T47D (cell line): Measurements from ENCODE around the gene HASPIN.
"Not testable (repeated sequence)": the region's sequence is repeated elsewhere in the genome, so short reads cannot be mapped to it uniquely, and the experiment has no call there.

Experiments used
- DNase-seq, 2 experiments: peaks; one replicate each; pipeline versions ENCODE4 v3.0.0 to v3.0.0-alpha.2; 2011 to 2012; ENCODE audit warnings: low read depth in 1 of 2, low spot score in 1 of 2
- JUND ChIP-seq: IDR thresholded peaks from 2 replicates; pipeline ENCODE4 v1.6.1; 2012; ENCODE audit warnings: low read depth
- in situ Hi-C: cut with HindIII; loops from 2 replicates; pipeline ENCODE4 v1.10.0; 2016; ENCODE audit warnings: low sequenced_read_pairs, low pct_unique_long_range_greater_than_20kb

Gene HASPIN

DNA sequence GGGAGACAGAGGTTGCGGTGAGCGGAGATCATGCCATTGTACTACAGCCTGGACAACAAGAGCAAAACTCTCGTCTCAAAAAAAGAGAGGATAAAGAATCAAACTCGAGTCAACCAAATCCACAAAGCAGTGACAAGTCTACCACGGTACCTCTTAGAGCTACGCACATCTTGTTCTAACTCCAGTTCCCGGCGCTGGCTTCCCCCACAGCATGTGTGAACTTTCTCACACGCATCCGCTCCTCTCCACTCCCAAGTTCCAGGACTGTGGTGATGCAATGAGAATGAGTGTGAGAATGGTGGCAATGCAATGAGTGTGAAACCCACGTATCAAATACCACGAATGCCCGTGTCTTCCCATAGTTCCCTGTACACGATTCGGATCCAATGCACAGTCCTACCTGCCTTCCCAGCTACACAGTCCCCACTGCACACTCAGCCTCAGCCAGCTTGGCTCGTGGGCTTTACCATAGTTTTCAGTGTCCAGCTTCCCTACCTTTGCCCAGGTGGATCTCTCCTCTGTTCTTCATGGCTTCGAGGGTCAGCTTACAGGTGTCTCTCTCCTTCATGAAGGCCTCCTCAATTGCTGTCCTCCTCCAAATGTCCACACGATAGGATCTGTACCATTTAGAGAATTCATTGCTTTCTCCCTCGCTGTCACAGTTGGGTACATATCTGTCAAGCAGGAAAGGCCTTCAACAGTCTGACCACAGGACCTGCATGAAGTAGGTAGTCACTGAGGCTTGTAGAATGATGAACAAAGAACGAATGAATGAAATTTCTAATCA lies 18.6 kb upstream of the HASPIN start:
- in situ Hi-C loops = no loop called here
- no peak for DNase-seq
- TF ChIP-seq JUND = no peak

DNA sequence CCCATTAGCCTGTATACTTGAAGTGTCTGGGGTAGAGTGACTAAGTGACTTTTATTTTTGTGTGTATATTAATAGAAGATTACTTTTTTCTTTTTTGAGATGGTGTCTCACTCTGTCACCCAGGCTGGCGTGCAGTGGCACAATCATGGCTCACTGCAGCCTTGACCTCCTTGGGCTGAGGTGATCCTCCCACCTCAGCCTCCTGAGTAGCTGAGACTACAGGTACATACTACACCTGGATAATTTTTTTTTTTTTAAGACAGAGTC lies 18.1 kb upstream of the HASPIN start:
- in situ Hi-C loops, DNase-seq: not testable (repeated sequence)

DNA sequence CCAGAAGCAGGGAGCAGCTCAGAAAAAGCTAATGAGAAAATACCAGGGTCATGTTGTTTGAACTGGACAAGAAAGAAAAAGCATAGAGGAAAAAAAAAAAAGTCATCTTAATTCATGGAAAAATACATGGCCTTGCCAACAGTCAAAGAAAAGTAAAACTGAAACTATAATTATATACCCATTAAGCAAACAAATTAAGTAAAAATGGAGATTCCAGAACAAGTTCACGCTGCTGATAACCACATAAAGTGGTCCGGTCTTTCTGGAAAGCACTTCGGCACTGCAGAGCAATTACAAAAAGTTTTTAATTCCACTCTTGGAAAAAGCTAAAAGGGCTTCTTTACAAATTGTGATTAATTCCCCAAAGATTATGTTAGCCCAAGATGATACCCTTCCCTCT lies 15.3 kb upstream of the HASPIN start:
- in situ Hi-C loops = no loop called here
- DNase-seq = no peak
- TF ChIP-seq JUND = no peak

DNA sequence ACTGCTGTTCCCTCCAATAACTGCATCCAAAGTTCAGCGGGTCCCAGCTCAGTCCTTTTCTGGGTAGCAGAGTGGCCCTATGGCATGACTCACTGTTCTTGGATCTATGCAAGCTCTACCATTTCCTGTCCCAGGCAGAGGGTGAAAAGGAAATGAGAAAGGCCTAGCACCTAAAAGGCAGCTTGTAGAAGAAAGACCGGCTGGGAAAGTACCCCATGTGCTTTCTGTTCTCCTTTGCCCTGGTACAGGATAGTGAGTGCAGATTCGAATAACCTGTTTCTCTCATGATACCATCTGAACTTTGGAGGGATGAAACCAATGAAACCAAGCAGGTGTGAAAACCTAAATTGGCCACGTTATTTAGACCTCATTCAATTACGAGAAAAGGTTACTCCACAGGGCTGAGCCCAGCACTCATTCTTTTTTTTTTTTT lies 12.7 kb upstream of the HASPIN start:
- no peak for TF ChIP-seq JUND
- no peak for DNase-seq
- in situ Hi-C loops = no loop called here

DNA sequence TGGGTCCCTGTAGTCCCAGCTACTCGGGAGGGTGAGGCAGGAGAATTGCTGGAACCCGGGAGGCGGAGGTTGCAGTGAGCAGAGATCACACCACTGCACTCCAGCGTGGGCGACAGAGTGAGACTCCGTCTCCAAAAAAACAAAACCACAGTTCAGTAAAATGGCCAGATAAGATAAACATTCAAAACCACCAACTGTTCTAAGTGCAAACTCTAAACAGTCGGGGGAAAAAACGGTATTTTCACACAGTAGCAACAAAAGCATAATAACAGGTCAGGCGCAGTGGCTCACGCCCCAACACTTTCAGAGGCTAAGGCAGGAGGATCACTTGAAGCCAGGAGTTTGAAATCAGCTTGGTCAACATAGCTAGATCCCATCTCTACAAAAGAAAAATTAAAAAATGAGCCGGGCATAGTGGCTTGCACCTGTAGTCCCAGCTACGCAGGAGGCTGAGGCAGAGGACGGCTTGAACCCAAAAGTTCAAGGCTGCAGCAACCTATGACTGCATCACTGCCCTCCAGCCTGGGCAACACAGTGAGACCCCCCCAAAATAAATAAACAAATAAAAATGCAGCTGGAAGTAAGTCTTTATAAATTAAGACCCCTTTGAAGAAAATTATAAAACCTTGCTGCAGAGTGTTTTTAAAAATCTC lies 10.8 kb upstream of the HASPIN start:
- DNase-seq = no peak
- in situ Hi-C loops = no loop called here
- TF ChIP-seq JUND = no peak

DNA sequence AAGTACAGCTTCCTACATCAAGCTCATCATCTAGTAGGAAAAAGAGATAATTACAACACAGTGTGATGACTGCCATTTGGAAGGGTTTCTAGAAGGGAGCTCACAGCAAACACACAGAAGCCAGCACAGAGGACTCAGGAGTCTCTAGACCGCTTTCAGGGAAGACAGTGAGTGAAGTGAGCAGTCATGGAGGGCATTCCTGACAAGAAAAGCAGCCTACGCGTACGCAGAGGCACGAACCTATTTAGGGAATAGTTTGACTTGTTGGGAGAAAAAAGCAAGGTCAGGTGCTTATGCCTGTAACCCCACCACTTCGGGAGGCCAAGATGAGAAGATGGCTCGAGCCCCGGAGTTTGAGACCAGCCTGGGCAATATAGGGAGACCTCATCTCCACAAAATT lies 8.4 kb upstream of the HASPIN start:
- TF ChIP-seq JUND = no peak
- DNase-seq = no peak
- in situ Hi-C loops = no loop called here

DNA sequence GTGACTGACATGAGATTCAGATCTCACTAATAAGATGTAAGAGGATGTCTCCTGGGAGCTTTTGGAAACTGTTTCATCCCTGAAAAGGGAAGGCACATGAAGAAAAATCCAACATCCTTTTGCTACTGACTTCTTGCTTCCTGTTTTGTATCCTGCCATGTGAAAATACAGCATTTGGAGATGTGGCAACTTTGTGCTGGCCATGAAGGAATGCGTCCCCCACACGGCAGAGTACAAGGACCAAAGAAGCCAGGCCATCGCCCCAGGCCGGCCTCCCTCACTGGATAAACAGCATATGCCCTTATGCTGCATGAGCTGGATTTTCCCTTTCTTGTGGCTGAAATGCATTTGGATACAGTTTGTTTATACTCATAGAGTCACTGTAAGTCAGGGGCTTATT lies 5.5 kb upstream of the HASPIN start:
- TF ChIP-seq JUND = no peak
- DNase-seq = no peak
- in situ Hi-C loops = no loop called here

DNA sequence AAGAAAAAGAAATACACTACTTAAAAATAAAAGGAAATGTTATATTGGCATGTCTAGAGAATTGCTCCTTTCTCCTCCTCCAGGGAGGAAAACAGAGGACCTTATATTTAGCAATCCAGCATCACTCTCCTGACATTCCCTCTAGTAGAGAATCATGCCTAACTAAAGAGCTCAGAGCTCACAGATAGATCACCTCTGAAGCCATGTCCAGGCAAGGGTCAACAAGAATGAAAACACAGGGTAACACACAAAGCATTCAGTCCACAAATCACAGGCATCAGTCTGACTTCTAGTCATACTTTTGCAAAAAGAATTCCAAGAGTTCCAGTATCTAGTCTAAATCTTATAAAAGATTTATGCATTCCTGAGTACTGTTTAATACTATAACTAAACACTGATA lies 4.4 kb upstream of the HASPIN start:
- in situ Hi-C loops = no loop called here
- TF ChIP-seq JUND = no peak
- DNase-seq = no peak

DNA sequence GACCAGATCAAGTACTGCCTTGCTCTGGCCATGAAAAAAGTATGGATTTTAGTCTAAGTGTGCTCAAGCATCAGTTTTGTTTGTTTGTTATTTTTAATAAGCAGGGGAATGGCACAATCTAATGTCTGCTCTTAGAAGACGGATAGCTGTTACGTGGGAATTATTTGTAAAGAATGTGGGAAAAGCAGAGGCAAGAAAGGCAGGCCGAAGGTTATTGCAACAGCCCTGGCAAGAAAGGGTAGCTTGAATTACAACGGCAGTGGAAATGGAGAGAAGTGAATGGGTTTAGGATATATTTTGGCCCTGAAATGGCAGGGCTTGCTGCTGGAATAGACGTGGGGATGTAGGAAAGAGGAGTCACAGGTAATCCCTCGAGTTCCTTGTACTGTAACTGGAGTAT lies 987 bp upstream of the HASPIN start:
- DNase-seq = no peak
- TF ChIP-seq JUND = no peak
- in situ Hi-C loops = no loop called here

DNA sequence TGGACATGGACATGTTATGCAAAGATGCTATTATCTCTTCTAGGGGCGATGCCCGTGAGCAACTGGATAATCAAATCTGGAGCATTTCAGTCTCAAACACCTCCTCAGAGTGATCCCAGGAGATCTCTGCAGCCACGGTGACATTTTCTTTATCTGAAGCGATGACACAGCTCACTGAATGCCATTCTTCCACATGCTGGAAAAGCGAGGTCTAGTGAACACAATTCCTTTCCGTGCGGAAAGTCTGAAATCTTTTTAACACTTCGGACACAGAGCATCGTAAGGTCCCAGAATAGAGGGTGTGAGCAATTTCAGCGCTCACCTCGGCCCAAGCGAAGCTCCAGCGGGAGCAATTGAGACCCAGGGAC lies 531 bp upstream of the HASPIN start:
- no peak for DNase-seq
- no peak for TF ChIP-seq JUND
- in situ Hi-C loops = no loop called here

DNA sequence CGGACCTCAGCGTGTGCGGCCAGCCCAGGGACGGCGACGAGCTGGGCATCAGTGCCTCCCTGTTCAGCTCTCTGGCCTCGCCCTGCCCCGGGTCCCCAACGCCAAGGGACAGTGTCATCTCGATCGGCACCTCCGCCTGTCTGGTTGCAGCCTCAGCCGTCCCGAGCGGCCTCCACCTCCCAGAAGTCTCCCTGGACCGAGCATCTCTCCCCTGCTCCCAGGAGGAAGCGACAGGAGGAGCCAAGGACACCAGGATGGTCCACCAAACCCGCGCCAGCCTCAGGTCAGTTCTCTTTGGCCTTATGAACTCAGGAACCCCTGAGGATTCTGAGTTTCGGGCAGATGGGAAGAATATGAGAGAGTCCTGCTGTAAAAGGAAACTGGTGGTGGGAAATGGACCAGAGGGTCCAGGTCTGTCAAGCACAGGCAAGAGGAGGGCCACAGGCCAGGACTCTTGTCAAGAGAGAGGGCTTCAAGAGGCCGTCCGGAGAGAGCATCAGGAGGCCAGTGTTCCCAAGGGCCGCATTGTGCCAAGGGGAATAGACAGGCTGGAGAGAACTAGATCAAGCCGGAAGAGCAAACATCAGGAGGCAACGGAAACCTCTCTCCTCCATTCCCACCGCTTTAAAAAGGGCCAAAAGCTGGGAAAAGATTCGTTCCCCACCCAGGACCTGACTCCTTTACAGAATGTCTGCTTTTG lies 825 bp downstream of the HASPIN start:
- in situ Hi-C loops = no loop called here
- TF ChIP-seq JUND = no peak
- no peak for DNase-seq

DNA sequence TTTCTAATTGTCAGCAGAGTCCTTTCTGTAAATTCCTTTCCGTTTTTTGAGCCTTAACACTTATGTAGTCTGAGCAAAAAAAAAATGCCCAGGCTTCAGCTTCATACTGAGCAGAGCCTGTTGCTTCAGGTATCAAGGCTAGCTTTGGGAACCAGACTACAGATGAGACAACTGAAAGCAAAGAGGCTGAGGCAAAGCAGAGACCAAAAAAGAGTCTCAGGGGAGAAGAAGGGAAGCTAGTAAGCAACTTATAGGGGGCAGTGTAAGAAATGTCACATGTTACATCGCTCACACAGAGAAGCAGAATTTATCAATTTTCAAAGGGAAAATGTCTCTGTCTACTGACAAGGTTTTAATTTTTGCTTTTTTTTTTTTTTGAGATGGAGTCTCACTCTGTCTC lies 3.3 kb downstream of the HASPIN start:
- DNase-seq = no peak
- in situ Hi-C loops = no loop called here
- no peak for TF ChIP-seq JUND

DNA sequence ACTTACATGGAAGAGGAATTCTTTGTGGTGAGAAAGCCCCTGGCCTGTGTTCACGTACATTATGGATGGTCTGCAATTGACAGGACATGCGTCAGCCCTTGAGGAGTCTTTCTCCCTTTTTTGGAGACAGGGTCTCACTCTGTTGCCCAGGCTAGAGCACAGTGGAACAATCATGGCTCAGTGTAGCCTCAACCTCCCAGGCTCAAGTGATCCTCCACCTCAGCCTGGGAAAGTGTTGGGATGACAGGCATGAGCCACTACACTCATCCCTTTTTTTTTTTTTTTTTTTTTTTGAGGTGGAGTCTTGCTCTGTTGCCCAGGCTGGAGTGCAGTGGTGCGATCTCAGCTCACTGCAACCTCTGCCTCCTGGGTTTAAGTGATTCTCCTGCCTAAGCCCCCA lies 4.4 kb downstream of the HASPIN start:
- DNase-seq, in situ Hi-C loops: not testable (repeated sequence)

DNA sequence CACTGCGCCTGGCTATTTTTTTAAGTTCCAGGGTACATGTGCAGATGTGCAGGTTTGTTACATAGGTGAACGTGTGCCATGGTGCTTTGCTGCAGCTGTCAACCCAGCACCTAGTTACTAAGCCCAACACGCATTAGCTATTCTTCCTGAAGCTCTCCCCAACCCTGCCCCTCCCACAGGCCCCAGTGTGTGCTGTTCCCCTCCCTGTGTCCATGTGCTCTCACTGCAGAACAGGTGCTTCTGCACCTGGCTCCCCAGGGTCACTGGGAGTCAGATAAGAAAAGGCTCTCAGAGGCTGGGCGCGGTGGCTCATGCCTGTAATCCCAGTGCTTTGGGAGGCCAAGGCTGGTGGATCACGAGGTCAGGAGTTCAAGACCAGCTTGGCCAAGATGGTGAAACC lies 6.2 kb downstream of the HASPIN start:
- no peak for TF ChIP-seq JUND
- DNase-seq = no peak
- in situ Hi-C loops = no loop called here
